OCI-LY1 (cell line): ENCODE results near the gene ZNF688.
"Not testable (repeated sequence)": the region's sequence is repeated elsewhere in the genome, so short reads cannot be mapped to it uniquely, and the experiment has no call there.

ENCODE experiments used
- H2AFZ ChIP-seq: fragments of 200-600 bp; sonication (generic), shearing (Covaris generic); 2 replicates; pipeline ENCODE4 v1.6.0; 2014; ENCODE audit warnings: antibody characterized with exemption, mild to moderate bottlenecking, low read length
- H3F3A ChIP-seq: fragments of 200-600 bp; sonication (generic), shearing (Covaris generic); 2 replicates; pipeline ENCODE4 v1.6.0; 2014; ENCODE audit warnings: mild to moderate bottlenecking, antibody characterized with exemption, low read length, moderate library complexity; ENCODE audit not compliant: insufficient read depth
- H3K27ac ChIP-seq: fragments of 200-600 bp; sonication (generic); 2 replicates; pipeline ENCODE4 v1.5.1; 2014; ENCODE audit warnings: low read length, mixed run types, mild to moderate bottlenecking, low read depth; ENCODE audit not compliant: poor library complexity, severe bottlenecking
- H3K27me3 ChIP-seq: fragments of 200-600 bp; sonication (generic); 2 replicates; pipeline ENCODE4 v1.6.0; 2014; ENCODE audit warnings: antibody characterized with exemption, mild to moderate bottlenecking, low read length, moderate library complexity; ENCODE audit not compliant: insufficient read depth
- H3K36me3 ChIP-seq: fragments of 200-600 bp; sonication (generic); 2 replicates; pipeline ENCODE4 v1.6.1; 2014; ENCODE audit warnings: mild to moderate bottlenecking, antibody characterized with exemption, low read length, moderate library complexity, mixed read lengths; ENCODE audit not compliant: insufficient read depth
- H3K4me1 ChIP-seq: fragments of 200-600 bp; sonication (generic); 2 replicates; pipeline ENCODE4 v1.5.1; 2014; ENCODE audit warnings: mild to moderate bottlenecking, low read length, moderate library complexity; ENCODE audit not compliant: insufficient read depth, severe bottlenecking
- H3K4me2 ChIP-seq: fragments of 200-600 bp; sonication (generic), shearing (Covaris generic); 2 replicates; pipeline ENCODE4 v1.6.1; 2014; ENCODE audit warnings: low read length
- H3K4me3 ChIP-seq: fragments of 200-600 bp; sonication (generic); 2 replicates; pipeline ENCODE4 v1.5.1; 2014; ENCODE audit warnings: low read length, low read depth, mild to moderate bottlenecking, mixed read lengths; ENCODE audit not compliant: poor library complexity, severe bottlenecking
- H3K79me2 ChIP-seq: fragments of 200-600 bp; shearing (Covaris generic); 2 replicates; pipeline ENCODE4 v1.6.1; 2016; ENCODE audit warnings: mixed run types, low read length, mixed read lengths; ENCODE audit not compliant: insufficient read depth
- H3K9ac ChIP-seq: fragments of 200-600 bp; sonication (generic), shearing (Covaris generic); 2 replicates; pipeline ENCODE4 v1.6.1; 2014; ENCODE audit warnings: mild to moderate bottlenecking, low read length, mixed read lengths
- H3K9me2 ChIP-seq: fragments of 200-600 bp; sonication (generic), shearing (Covaris generic); 2 replicates; pipeline ENCODE4 v1.6.1; 2014; ENCODE audit warnings: low read depth, mild to moderate bottlenecking, low read length, mixed read lengths
- H3K9me3 ChIP-seq: fragments of 200-600 bp; shearing (Covaris generic); 2 replicates; pipeline ENCODE4 v1.6.1; 2014; ENCODE audit warnings: low read length, mixed read lengths
- H4K20me1 ChIP-seq: fragments of 200-600 bp; sonication (generic), shearing (Covaris generic); 2 replicates; pipeline ENCODE4 v1.6.0; 2016; ENCODE audit warnings: mild to moderate bottlenecking, low read length; ENCODE audit not compliant: insufficient read depth
- EZH2 ChIP-seq: fragments of 200-600 bp; sonication (generic), shearing (Covaris generic); IDR thresholded peaks from 2 replicates; pipeline ENCODE4 v1.8.0; 2017; ENCODE audit warnings: borderline replicate concordance, mixed run types, mild to moderate bottlenecking, antibody characterized with exemption, low read length, moderate library complexity, mixed read lengths
- TF ChIP-seq, protein P1 (sequence below): fragments of 200-600 bp; sonication (generic), shearing (Covaris generic); IDR thresholded peaks from 2 replicates; pipeline ENCODE4 v1.5.1; 2017; ENCODE audit warnings: mild to moderate bottlenecking, antibody characterized with exemption, low read length, moderate library complexity, mixed read lengths

The ZNF688 gene

DNA sequence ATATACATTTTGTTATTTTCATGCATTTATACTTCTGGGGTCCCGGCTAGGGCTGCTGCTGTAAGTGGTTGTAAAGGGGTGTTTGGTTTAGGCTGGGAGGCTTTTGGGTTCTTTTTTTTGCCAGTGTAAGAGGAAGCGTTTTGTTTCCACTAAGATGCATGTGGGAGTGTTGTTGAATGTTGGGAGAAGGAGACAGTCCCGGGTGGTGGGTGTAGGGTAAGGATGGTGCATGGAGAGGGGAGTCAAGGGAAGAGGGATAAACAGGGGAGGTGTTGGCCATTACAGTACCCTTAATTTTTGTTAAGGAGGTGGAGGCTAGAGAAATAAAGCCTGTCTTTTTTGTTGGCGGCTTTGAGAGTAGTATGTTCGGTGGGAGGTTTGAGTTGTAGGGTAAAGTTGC, 28.4 kb downstream of the ZNF688 start:
- no peaks in the 10 kb centered on the region; the same call in 1 of the 2 replicates for H3K36me3 ChIP-seq
- no peaks in the 10 kb centered on the region for H3K79me2 ChIP-seq
- H3F3A ChIP-seq = no peaks in the 10 kb centered on the region
- no peaks in the 10 kb centered on the region for H3K9me3 ChIP-seq
- no peaks in the 10 kb centered on the region for H4K20me1 ChIP-seq
- H3K4me2 ChIP-seq = no peak overlapping the region
- no peak overlapping the region for H3K27ac ChIP-seq
- H3K4me1 ChIP-seq = peaks cover 3% of the 10 kb centered on the region
- no peaks in the 10 kb centered on the region for H3K9me2 ChIP-seq
- H3K27me3 ChIP-seq = no peaks in the 10 kb centered on the region
- H3K4me3 ChIP-seq = no peak overlapping the region
- TF ChIP-seq, protein P1, sequence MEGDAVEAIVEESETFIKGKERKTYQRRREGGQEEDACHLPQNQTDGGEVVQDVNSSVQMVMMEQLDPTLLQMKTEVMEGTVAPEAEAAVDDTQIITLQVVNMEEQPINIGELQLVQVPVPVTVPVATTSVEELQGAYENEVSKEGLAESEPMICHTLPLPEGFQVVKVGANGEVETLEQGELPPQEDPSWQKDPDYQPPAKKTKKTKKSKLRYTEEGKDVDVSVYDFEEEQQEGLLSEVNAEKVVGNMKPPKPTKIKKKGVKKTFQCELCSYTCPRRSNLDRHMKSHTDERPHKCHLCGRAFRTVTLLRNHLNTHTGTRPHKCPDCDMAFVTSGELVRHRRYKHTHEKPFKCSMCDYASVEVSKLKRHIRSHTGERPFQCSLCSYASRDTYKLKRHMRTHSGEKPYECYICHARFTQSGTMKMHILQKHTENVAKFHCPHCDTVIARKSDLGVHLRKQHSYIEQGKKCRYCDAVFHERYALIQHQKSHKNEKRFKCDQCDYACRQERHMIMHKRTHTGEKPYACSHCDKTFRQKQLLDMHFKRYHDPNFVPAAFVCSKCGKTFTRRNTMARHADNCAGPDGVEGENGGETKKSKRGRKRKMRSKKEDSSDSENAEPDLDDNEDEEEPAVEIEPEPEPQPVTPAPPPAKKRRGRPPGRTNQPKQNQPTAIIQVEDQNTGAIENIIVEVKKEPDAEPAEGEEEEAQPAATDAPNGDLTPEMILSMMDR = no peak
- no peak for TF ChIP-seq EZH2
- no peak overlapping the region for H3K9ac ChIP-seq
- H2AFZ ChIP-seq = no peak overlapping the region

DNA sequence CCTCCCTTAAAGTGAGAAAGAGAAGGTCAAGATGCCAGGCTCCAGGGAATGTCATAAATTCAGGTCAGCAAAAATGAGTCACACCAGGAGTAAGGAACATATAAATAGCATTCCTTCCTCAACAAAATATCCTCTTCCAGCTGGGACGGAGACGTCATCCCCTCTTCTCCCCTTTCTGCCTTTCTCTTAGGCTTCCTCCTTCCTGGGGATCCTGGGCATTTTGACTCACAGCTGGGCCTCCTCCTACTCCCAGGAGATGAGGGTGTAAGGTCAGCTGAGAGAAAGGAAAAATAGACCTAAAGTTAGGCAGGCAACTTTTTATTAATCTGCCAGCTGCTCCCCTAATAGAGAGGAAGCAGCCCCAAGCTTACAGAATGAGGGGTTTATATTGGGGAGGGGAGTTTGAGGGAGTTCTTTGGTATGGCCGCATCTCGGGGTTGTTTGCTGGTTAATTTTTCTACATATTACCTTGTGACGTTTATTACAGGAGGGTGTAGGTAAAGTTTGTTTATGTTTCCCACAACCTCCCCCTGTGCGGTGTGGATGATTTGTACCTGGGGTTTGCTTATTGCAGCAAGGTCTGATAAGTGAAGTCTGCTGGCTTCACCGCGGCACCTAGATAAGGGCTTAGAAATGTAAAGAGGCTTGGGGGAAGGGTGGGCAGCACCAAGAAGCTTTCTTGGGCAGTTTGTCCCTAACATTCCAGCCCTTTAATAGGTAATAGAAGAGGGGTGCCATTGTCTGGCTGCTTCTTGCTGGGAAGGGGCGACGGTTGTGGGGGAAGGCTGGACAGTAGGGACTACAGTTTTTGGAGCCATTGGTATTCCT, 29.8 kb downstream of the ZNF688 start:
- Histone ChIP-seq H3K9me3 (no peaks in the 10 kb centered on the region), H3K4me1 (peaks cover 3% of the 10 kb centered on the region), H3K36me3 (no peaks in the 10 kb centered on the region; the same call in 1 of the 2 replicates), H3K9me2 (no peaks in the 10 kb centered on the region), H3K4me3 (no peak overlapping the region), H3K79me2 (no peaks in the 10 kb centered on the region), H3K9ac (no peak overlapping the region), H4K20me1 (no peaks in the 10 kb centered on the region), H3F3A (no peaks in the 10 kb centered on the region), H3K27ac (no peak overlapping the region), H3K4me2 (no peak overlapping the region), H3K27me3 (no peaks in the 10 kb centered on the region), H2AFZ (no peak overlapping the region)
- TF ChIP-seq, protein P1 = no peak
- no peak for TF ChIP-seq EZH2

DNA sequence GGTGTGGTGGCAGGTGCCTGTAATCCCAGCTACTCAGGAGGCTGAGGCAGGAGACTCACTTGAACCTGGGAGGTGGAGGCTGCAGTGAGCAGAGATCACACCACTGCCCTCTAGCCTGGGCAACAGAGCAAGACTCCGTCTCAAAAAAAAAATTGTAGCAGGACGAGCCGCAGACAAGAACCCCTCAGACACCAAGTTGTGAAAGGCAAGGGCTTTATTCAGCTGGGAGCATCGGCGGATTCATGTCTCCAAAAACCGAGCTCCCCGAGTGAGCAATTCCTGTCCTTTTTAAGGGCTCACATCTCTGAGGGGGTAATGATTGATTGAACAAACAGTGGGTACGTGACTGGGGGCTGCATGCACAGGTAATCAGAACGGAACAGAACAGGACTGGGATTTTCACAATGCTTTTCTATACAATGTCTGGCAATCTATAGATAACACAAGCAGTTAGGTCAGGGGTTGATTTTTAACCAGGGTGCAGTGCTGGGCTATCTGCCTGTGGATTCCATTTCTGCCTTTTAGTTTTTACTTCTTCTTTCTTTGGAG, 30.5 kb downstream of the ZNF688 start:
- not testable (repeated sequence) for H3K9me2 ChIP-seq, H2AFZ ChIP-seq, H3K9me3 ChIP-seq, H3K36me3 ChIP-seq, H3K27ac ChIP-seq, H3K79me2 ChIP-seq, H3K4me1 ChIP-seq, H3K9ac ChIP-seq, H3K4me2 ChIP-seq, H3K27me3 ChIP-seq, H3K4me3 ChIP-seq, H4K20me1 ChIP-seq, H3F3A ChIP-seq

DNA sequence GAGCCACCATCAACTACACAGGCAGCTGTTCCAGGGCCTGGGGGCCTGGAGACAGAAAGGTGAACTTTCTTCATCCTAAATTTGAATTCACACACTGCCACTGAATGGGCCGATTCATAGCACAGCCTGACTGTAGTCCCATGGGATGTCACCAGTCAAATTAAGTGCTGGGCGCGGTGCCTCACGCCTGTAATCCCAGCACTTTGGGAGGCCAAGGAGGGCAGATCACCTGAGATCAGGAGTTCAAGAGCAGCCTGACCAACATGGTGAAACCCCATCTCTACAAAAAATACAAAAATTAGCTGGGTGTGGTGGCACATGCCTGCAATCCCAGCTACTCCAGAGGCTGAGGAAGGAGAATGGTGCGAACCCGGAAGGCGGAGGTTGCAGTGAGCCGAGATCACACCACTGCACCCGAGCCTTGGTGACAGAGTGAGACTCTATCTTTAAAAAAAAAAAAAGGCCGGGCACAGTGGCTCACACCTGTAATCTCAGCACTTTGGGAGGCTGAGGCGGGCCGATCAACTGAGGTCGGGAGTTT, 31.5 kb downstream of the ZNF688 start:
- H3K27ac ChIP-seq, H3K36me3 ChIP-seq, H3F3A ChIP-seq, H2AFZ ChIP-seq, H3K27me3 ChIP-seq, H3K9ac ChIP-seq, H3K4me2 ChIP-seq, H3K79me2 ChIP-seq, H3K4me3 ChIP-seq, H4K20me1 ChIP-seq, H3K9me2 ChIP-seq, H3K9me3 ChIP-seq: not testable (repeated sequence)
- peaks cover 17% of the 10 kb centered on the region for H3K4me1 ChIP-seq
